ENCODE measurements around the gene MAPK11.

DNA sequence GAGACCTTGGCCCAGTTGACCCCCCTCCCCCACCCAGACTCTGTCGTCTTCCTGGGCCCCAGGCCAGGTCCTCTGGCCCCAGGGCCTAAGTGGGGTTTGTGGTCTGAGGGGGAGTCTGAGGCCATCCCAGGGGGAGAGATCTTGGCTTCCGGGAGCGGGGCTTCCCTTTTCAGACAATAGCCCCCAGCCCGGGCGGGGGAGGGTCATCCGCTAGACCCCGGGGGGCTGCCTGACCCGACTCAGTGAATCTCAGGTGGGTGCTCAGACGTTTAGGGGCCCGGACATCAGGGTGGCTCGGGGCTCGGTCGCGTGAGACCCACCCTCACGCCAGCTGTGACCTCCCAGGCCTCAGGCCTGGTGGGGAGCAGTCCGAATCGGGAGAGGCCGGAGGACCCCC lies 609 bp downstream of the MAPK11 start:
- TF ChIP-seq, protein P1, sequence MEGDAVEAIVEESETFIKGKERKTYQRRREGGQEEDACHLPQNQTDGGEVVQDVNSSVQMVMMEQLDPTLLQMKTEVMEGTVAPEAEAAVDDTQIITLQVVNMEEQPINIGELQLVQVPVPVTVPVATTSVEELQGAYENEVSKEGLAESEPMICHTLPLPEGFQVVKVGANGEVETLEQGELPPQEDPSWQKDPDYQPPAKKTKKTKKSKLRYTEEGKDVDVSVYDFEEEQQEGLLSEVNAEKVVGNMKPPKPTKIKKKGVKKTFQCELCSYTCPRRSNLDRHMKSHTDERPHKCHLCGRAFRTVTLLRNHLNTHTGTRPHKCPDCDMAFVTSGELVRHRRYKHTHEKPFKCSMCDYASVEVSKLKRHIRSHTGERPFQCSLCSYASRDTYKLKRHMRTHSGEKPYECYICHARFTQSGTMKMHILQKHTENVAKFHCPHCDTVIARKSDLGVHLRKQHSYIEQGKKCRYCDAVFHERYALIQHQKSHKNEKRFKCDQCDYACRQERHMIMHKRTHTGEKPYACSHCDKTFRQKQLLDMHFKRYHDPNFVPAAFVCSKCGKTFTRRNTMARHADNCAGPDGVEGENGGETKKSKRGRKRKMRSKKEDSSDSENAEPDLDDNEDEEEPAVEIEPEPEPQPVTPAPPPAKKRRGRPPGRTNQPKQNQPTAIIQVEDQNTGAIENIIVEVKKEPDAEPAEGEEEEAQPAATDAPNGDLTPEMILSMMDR (IDR thresholded peaks at IDR 0.05) = no peak
- TF ChIP-seq POLR2A (IDR thresholded peaks at IDR 0.05) (no peak), EP300 (IDR thresholded peaks at IDR 0.05) (no peak), POLR2AphosphoS5 (IDR thresholded peaks at IDR 0.05) (no peak)
